GM21367 (cell line): Measurements from ENCODE around the gene KRT85.
"Not testable (repeated sequence)": the region's sequence is repeated elsewhere in the genome, so short reads cannot be mapped to it uniquely, and the experiment has no call there.

Experiments
- ATAC-seq: cut with Tn5 transposase; IDR thresholded peaks from one replicate; pipeline ENCODE4 v1.9.1; 2021; ENCODE audit not compliant: unreplicated experiment

The KRT85 gene

DNA sequence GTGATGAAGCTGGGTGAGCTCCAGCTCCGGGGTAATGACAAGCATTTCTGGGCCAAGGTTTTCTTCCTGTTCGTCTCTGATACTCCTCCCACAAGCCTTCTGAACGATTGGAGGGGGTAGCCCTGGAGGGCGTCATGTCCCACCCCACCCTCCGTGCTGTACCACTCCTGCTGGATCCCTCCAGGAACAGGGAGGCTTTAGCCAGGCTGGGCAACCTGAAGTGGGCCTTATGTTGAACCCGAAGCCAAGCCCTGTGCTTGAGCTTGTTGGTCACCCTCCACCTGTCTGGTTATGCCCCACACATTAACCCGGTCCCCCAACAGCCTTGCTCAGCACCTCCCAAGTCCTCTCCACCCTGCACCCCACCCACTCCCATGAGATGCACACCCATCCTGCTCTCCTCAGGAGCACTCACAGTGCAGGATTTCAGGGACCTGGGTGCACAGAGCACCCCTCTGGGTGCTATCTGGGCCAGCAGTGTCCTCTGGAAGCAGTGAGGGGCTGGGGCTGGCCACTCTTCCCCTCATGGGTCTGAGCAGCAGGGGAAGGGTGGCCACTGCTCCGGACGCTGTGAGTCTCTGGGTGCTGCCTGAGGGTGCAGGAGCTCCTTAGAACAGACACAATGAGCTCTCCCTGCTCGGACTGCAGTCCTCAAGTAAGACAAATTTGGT lies 39.3 kb downstream of the KRT85 start:
- ATAC-seq, result no peak

DNA sequence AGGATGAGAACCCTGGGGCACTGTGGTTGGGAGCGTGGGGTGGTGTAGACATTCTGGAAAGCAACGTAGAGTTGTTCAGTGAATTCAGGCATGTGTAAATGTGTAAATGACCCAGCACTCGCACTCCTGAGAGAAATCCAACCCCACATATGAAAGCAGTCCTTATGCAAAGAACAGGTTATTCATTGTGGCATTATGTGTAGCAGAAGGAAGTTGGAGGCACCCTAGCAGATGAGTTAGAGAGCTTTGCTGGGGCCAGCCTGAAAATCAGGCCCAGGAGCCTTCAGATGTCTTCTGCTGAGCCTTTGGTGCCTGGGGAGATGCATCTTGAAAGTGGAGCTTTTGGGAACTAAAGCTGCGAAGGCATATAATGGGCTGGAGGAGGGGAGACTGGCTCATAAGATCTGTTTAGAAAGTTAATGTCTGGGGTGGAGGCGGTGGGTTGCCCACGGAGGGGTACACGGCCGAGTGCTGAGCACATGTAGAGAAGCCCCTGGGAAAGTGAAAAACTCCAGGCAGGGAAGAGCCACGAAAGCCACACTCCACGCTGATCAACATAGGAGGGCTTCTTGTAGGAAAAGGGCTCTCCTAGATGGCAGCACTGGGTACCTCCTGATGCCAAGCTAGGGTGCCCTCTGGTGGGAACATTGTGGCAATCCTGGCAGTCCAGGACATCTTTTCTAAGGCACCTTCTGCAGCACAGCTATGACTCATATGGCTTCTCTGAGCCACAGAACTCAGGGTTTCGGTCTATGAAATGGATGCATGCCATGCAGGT lies 40.0 kb downstream of the KRT85 start:
- peak; percentile 90 for ATAC-seq

DNA sequence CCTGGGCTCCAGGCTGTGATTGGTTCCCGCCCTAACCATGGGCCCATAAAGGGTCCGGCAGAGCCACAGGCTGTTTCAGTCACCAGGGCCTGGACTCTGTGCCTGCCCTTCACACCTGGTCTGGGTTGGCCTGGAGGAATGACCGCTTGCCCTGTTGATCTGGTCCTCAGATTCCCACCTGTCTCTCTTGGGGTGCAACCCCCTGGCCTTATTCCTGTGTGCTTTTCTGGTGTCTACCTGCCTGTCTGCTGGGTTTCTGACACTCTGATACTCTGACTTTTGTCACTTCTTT lies 43.2 kb downstream of the KRT85 start:
- ATAC-seq, result no peak

DNA sequence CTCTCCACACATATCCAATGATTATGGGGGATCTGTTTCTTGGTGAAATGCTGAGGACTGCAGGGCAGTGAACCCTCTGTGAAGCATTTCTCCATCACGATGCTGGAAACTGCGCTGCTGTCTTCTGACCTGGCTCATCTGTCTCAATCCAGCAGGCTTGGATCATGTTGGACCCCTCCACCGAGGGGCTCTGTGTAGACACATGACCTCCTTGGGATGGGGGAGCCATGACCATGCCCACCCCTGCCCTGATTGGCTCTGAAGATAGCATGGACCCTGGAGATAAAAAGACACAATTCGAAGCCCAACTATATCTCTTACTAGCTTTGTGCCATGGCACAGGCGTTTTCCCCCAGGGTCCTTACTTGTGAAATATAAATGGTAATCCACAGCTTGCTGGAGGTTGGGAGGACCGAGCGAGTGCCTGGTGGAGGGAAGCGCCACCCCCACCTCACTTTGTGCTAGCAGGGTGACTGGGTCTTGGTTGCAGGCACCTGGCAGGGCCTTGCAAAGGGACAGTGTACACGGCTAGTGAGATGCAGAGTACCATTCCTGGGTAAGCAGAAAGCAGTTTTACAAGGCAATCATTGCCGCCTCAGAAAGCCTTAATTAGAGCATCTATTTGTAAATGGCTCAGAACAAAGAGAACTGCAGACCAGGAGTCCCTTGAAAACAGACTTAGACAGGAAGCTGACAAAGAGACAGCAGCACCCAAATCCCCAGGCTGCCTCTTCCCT lies 43.7 kb downstream of the KRT85 start:
- ATAC-seq, result no peak

DNA sequence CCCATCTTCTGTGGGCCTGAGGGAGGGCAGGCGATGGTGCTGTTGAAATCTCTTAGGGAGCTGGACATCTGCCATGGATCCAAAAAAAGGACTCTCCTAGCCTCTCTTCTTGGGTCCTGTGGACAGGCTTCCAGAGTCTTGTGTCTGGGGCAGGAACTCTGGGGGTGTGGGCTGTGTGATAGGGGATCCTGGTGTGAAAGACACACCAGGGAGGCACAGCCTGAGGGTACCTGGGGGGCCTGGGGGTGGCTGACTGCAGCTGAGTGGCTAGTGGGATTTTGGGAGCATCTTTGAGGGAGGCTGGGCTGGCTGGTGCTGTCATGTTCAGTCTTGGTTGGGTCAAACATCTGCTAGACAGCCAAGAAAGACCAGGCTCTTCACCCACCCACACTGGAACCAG lies 44.3 kb downstream of the KRT85 start:
- no peak for ATAC-seq

DNA sequence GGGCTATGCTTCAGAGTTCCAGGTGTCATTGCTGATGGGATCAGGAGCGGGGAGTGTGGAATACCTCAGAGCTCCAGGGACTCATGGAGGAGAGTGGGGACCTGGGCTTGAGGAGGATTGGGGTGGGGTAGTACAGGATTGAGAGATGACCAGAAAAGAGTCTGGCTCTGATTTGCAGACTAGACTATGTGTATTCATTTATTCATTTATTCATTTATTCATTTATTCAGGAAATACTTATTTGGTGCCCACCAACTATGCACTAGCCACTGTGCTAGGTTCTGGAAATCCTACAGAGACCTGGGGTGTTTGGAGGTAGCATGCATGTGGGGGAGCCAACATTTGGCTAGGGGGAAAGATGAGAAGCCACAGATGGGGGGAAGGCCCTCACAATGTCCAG lies 45.2 kb downstream of the KRT85 start:
- no peak for ATAC-seq

DNA sequence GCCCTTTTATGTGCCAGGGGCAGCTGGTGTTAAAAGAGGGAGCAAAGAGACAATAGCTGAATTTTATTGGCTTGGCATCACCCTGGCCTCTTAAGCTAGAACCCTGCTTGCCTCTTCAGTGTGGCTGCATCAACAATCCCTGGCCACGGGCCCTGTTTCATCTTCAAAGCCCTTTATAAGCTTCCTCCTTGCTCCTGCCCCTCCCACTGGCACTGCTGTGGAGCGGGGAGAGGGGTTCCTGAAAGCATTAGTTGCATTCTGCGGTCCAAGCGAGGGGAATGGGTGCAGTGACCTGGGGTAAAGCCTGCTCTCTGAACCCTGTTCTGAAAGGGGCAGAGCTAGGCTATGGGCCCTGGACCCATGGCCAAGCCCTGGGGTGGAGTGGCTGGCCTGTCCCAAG lies 45.9 kb downstream of the KRT85 start:
- ATAC-seq, result no peak

DNA sequence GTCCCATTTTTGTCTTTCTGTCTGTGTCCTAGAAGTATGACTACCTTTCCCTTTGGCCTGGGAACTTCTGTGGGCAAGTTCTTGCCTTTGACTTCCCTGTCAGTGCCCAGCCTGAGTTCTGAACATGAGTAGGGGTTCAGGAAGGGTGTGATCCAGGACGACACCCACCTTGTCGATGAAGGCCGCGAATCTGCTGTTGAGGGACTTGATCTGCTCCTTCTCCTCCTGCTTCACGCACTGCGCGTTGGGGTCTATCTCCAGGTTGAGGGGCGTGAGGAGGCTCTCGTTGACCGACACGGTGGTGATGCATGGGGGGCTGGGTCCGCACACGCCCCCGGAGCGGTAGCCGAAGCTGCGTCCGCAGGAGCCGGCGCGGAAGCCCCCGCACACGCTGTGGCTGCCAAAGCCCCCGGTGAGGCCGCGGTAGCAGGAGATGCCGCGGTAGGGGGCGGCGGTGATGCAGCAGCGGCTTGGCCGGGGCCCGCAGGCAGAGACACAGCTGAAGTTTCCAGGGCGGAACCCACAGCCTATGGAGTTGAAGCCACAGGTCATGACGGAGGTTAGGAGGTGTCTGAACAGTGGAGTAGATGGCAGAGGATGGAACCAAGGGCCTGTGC lies 46.4 kb downstream of the KRT85 start, which contains the start of gene KRT83:
Gene KRT83 (minus strand): TSS at position 615 of the 617 bp plus-strand sequence. CDS start 63 bp downstream, at position 552.
- no peak for ATAC-seq

DNA sequence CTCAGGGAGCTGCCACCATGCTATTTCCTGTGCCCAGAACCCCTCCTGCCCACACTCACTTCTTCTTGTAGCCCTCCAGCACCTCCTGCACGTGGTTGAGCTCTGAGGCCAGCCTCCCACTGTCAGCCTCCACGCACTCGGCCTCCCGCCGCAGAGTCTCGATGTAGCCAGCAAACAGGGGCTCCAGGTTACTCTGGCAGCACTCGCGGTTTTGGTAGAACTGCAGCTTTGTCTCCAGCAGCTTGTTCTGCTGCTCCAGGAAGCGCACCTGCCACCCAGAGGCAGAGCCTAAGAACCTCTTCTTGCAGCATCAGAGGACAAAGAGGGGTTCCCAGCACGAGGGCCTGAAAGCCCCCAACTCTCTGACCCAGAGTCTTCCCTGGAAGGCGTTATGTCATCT lies 48.2 kb downstream of the KRT85 start:
- ATAC-seq, result no peak

DNA sequence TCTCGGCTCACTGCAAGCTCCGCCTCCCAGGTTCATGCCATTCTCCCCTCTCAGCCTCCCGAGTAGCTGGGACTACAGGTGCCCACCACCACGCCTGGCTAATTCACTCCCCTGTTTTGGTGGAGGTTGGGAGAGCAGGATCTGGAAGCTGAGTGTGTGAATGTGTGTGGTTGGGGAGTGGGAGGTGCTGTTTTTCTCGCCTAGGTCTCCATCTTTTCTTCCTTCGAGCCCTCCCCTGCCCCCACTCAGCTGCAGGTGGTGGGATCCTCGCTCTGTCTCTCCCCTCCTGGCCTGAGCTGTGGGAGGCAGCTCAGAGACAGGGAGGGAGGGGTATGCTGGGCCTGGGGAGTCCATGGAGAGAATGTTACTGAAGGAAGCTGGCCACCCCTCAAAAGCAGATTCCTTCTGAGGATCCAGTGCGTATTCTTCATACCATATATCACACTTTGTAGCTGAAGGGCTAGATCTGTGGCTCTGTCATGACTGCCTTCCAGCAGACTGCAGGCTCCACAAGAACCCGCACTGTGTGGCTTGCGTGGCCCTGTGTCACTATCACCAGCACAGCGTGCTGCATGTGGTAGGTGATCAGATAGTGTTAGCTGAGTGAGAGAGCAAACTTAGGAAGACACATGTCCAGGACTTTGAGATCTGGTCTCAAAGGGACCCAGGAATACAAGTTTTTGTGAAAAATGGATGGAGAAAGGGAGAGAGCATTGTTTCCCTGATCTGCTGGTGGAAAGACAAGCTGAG lies 48.9 kb downstream of the KRT85 start:
- no peak for ATAC-seq

DNA sequence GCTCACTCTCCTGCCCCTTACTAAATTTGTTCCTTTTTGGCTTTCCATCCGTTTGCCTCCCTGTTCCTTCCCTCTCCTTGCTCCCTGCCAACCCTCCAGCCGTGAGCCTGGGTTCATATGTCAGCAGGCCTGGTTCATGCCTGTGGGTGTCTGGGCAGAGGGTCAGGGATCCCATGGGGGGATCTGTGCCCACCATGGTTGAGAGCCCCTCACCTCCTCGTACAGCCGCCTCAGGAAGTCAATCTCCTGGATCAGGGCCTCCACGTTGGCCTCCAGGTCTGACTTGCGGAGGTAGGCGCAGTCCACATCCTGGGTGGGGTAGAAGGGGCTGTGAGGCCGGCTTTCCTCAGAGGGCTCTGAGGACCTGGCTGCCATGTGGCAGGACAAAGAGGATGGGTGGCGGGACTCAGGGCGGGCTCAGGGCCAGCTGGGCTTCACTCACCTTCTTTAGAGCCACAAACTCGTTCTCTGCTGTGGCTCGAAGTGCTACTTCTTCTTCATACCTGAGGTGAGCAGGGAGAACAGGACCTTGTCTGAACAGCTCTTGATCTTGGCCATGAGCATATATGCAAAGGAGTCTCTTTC lies 49.7 kb downstream of the KRT85 start:
- no peak for ATAC-seq

DNA sequence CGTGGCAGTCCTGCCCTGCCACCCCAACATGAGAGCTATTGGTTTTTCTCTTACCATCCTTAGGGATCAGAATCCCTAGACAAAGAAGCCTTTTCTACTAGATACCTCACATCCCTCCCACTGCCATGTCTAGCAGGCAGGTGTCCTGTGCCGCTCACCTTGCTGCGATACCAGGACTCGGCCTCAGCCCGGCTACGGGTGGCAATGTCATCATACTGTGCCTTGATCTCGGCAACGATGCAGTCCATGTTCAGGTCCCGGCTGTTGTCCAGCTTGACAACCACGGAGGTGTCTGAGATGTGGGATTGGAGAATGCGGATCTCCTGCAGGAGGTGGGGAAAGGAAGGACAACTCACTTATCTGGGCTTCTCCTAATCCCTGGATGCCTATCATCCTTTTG lies 50.6 kb downstream of the KRT85 start:
- ATAC-seq, result no peak

DNA sequence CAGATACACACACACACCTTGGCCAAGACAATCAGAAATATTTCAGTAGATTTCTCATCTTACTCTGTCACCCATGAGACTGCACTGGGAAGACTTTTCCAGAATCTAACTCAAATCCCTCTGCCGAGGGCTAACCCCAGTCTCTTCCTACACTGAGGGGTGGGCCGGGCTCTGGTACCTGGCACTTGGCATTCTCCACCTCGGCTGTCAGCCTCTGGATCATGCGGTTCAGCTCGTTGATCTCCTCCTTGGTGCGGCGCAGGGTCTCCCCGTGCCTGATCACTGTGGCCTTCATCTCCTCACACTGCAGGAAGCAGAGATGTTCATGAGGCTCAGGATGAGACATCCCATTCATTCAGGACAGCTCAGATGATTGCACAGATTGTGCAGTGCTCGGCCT lies 51.0 kb downstream of the KRT85 start:
- no peak for ATAC-seq

DNA sequence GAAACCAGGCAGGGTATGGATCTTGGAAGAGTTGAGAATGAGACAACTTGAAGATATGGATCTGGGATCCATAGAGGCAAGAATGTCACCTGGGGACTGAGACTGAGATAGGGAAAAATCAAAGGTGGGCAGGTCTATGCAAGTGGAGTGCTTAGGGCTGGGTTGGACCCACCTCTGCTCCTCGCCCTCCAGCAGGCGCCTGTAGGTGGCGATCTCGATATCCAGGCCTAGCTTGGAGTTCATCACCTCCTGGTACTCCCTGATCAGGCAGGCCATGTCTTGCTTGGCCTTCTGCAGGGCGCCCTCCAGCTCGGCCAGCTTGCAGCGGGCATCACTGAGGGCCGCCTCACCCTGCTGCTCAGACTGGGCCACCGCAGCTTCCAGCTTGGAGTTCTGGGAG lies 51.6 kb downstream of the KRT85 start:
- ATAC-seq, result not testable (repeated sequence)

DNA sequence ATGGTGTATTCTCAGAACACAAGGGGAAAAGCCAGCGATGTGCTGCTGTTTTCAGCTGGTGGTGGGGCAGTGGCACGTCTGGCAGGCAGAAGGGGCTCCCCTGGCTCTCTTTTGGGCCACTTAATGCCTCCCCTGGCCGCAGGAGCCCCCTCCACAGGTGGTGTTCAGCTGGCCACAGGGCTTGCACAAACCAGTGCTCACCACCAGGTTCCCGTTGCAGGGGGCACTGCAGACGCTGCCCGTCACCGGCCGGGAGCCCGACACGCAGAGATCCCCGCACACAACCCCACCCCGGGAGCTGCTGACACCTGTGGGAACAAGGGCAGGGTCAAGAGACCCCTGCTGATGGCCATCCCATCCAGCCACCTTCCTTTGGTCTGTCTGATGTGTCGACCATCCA lies 52.8 kb downstream of the KRT85 start:
- no peak for ATAC-seq

DNA sequence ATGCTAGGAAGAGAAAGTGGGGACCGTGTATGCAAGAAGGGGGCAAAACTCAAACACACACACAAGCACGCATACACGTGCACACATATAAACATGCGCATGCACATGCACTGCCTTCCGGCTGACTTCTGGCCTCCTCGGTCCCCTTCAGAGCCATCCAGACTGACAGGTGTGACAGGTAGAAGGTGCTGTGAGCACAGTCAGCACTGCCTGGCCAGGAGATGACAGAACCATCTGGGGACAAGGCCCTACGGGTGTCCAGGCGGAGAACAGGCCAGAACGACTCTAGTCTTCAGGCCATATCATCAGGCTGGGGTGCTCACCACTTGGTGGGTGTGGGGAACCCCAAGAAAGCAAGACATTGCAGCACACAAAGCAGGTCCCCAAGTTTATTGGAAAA lies 53.4 kb downstream of the KRT85 start:
- ATAC-seq, result no peak

DNA sequence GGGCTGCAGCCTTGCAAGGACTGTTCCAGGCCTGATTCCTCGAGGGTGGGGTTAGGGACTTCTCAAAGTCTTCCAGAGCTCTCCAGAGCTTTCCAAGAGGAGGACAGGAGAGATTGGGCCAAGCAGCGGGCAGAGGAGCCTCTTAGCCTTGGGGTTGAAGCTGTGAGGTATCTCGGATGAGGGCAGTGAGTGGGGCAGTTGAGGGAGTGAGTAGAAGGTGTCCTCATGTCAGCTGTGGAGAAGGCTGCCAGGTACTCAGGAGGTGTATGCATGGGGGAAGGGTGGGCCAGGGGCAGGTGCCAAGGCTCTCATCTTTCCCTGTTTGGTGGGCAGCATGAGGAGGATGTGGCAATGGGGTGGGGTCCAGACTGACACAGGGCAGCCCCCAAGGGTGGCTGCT lies 53.8 kb downstream of the KRT85 start:
- ATAC-seq, result no peak

DNA sequence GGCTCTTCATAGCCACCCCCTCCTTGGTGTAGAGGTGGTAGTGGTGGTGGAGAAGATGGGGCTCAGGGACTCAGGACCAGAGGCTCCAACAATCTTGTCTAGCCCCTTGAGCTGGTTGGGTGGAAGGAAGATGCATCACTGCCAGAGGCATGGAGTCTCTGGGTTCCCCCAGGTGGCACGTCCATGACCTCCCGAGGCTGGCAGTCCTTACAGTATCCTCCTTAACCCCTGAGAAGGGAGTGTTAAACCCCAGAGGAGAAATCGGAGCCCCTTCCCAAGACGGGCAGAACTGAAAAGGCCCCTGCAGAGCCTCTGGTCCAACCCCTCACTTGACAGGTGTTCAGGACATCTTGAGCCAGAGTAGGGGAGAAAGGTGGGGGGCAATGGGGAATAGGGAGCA lies 55.2 kb downstream of the KRT85 start:
- no peak for ATAC-seq

DNA sequence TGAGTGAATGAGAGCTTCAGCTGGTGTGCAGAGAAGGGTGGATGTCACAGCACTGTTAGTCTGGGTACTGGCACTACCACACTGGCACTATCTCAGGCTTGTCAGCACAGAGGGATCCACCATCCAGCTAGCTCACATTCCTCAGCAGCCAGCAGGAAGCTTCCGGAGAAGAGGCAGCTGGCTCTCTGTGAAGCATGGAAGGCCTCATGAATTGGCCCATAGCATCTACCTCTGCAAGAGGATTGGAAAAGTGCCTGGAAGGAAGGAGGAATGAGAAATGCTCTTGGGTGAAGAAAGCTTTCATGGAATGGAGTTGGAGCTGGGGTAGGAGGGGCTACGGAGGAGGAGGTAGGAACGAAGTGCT lies 56.0 kb downstream of the KRT85 start:
- no peak for ATAC-seq

DNA sequence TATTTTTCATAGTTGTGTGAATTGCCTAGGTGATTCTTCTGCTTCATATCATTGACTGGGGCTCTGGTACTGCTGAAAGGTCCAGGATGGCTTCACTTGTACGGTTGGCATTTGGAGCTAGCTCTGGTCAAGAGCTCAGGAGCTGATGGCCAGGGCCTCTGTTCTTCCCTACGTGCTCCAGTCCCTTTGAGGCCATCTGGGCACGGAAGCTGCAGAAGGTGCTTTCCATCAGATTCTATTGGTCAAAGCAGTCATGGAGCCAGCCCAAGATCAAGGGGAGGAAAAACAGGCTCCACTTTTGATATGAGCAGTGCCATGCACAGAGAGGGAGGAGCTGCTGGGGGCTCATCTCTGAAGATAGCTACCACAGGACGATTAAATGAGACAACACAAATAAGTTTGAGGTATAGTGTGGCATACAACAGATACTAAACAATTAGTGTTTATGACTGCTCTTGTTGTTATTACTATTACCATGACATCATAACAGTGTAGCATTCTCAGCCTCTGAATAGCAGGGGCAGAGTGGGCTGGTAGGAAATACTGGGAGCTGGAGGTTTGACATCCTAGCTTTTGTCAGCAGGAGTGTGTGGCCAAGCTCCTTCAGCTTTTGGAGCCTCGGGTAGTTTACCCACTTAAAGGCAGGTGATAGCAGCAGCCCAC lies 56.5 kb downstream of the KRT85 start:
- ATAC-seq, result no peak
